ENCODE results near the gene EPM2AIP1.

DNA sequence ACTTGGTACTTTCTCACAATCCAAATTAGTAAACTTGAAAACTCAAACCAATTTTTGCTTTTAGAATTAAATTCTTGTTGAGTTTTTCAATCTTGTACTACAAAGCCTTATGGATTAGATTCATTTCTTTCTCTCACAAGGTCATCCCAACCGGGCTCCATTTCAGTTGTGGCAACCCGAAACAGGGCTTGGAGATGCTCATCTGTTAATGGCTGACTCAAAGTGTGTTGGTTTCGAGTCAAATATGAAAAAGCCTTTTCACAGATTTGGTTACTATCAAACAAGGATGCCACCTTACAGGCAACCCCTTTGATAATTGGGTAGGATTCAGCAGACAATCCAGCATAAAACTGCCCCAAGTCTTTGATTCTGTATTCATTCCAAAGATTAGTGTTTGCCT is 1.8 kb downstream of the EPM2AIP1 start:
- TF ChIP-seq EZH2phosphoT487 (IDR thresholded peaks at IDR 0.05; ENCODE audit: borderline replicate concordance, low read length) = no peak
- TF ChIP-seq, protein P1, sequence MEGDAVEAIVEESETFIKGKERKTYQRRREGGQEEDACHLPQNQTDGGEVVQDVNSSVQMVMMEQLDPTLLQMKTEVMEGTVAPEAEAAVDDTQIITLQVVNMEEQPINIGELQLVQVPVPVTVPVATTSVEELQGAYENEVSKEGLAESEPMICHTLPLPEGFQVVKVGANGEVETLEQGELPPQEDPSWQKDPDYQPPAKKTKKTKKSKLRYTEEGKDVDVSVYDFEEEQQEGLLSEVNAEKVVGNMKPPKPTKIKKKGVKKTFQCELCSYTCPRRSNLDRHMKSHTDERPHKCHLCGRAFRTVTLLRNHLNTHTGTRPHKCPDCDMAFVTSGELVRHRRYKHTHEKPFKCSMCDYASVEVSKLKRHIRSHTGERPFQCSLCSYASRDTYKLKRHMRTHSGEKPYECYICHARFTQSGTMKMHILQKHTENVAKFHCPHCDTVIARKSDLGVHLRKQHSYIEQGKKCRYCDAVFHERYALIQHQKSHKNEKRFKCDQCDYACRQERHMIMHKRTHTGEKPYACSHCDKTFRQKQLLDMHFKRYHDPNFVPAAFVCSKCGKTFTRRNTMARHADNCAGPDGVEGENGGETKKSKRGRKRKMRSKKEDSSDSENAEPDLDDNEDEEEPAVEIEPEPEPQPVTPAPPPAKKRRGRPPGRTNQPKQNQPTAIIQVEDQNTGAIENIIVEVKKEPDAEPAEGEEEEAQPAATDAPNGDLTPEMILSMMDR (conservative IDR thresholded peaks at IDR 0.05; ENCODE audit: low read depth, low read length) = no peak
